DND-41 (cell line): ENCODE results near the gene EMILIN1.

ENCODE experiments used
- ATAC-seq: fragments of 200-7000 bp; cut with Tn5 transposase; 3 replicates; pipeline ENCODE4 v1.9.1; 2021; ENCODE audit warnings: low read depth; ENCODE audit not compliant: insufficient read depth
- DNase-seq: peaks from one replicate; pipeline ENCODE4 v3.0.0-alpha.2; 2020
- H2AFZ ChIP-seq: 2 replicates; pipeline ENCODE4 v1.6.0; 2012; ENCODE audit warnings: low read depth, low read length
- H3K27ac ChIP-seq: 2 replicates; pipeline ENCODE4 v1.5.1; 2012; ENCODE audit warnings: low read length, inconsistent platforms
- H3K27me3 ChIP-seq: fragments of 200-600 bp; sonication (generic); 2 replicates; pipeline ENCODE4 v1.6.0; 2012; ENCODE audit warnings: low read length, mild to moderate bottlenecking, inconsistent platforms; ENCODE audit not compliant: insufficient read depth, poor library complexity
- H3K36me3 ChIP-seq: 2 replicates; pipeline ENCODE4 v1.5.1; 2012; ENCODE audit warnings: low read length, inconsistent platforms; ENCODE audit not compliant: insufficient read depth
- H3K4me1 ChIP-seq: 2 replicates; pipeline ENCODE4 v1.5.1; 2012; ENCODE audit warnings: mild to moderate bottlenecking, low read length; ENCODE audit not compliant: insufficient read depth
- H3K4me2 ChIP-seq: 2 replicates; pipeline ENCODE4 v1.6.0; 2012; ENCODE audit warnings: mild to moderate bottlenecking, moderate library complexity, low read length, inconsistent platforms; ENCODE audit not compliant: insufficient read depth
- H3K4me3 ChIP-seq, 2 experiments: fragments of 200-600 bp in 1 of 2; shearing (Covaris generic) in 1 of 2; 2 replicates each; pipeline ENCODE4 v1.5.1; 2012 to 2016; ENCODE audit warnings: inconsistent platforms in 2 of 2, low read length in 2 of 2, mild to moderate bottlenecking in 2 of 2, low read depth in 1 of 2, moderate library complexity in 1 of 2
- H3K79me2 ChIP-seq: 2 replicates; pipeline ENCODE4 v1.6.0; 2012; ENCODE audit warnings: low read length, inconsistent platforms; ENCODE audit not compliant: insufficient read depth
- H3K9ac ChIP-seq: 2 replicates; pipeline ENCODE4 v1.6.0; 2012; ENCODE audit warnings: low read depth, mild to moderate bottlenecking, inconsistent platforms, low read length, moderate library complexity
- H3K9me3 ChIP-seq: 2 replicates; pipeline ENCODE4 v1.5.1; 2012; ENCODE audit warnings: low read length, moderate library complexity, mild to moderate bottlenecking, inconsistent platforms; ENCODE audit not compliant: insufficient read depth, severe bottlenecking
- H4K20me1 ChIP-seq: 2 replicates; pipeline ENCODE4 v1.6.0; 2012; ENCODE audit warnings: low read length; ENCODE audit not compliant: insufficient read depth
- EZH2 ChIP-seq: IDR thresholded peaks from 3 replicates; pipeline ENCODE4 v1.6.1; 2012; ENCODE audit warnings: borderline replicate concordance, low read depth, mild to moderate bottlenecking, moderate library complexity, low read length, inconsistent platforms; ENCODE audit not compliant: severe bottlenecking
- TF ChIP-seq, protein P1 (sequence below): IDR thresholded peaks from 2 replicates; pipeline ENCODE4 v1.5.1; 2012; ENCODE audit warnings: borderline replicate concordance, low read length, moderate library complexity, mild to moderate bottlenecking; ENCODE audit not compliant: poor library complexity, severe bottlenecking; ENCODE audit errors: extremely low read depth

EMILIN1 gene

DNA sequence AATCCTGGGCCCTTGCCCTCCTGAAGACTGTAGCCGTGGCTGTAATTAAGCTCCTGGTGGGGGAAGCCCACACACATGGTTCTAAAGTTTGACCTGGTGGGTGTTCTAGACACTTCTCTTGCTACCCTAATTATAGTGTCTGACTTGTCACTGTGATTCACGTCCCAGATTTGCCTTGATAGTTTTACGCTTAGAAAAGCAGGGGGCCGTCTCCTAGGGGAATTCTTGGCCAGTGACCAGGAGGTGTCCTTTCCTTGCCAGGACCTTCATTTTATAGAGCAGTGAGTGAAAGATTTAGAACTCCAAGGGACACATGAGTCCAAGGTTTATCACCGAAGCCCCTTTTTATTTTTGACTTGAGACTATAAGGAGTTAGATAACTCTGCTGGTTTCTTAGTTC, 36.7 kb upstream of the EMILIN1 start:
- Histone ChIP-seq H4K20me1 (no peaks in the 10 kb centered on the region), H3K79me2 (no peaks in the 10 kb centered on the region), H3K9ac (no peak overlapping the region), H3K4me2 (no peak overlapping the region), H3K27me3 (no peaks in the 10 kb centered on the region), H2AFZ (no peak overlapping the region), H3K4me1 (no peaks in the 10 kb centered on the region), H3K9me3 (no peaks in the 10 kb centered on the region), H3K36me3 (peaks cover 53% of the 10 kb centered on the region), H3K4me3 (no peak overlapping the region), H3K27ac (no peak overlapping the region)
- no peak for ATAC-seq
- no peak for DNase-seq
- TF ChIP-seq, protein P1, sequence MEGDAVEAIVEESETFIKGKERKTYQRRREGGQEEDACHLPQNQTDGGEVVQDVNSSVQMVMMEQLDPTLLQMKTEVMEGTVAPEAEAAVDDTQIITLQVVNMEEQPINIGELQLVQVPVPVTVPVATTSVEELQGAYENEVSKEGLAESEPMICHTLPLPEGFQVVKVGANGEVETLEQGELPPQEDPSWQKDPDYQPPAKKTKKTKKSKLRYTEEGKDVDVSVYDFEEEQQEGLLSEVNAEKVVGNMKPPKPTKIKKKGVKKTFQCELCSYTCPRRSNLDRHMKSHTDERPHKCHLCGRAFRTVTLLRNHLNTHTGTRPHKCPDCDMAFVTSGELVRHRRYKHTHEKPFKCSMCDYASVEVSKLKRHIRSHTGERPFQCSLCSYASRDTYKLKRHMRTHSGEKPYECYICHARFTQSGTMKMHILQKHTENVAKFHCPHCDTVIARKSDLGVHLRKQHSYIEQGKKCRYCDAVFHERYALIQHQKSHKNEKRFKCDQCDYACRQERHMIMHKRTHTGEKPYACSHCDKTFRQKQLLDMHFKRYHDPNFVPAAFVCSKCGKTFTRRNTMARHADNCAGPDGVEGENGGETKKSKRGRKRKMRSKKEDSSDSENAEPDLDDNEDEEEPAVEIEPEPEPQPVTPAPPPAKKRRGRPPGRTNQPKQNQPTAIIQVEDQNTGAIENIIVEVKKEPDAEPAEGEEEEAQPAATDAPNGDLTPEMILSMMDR: no peak
- TF ChIP-seq EZH2: no peak

DNA sequence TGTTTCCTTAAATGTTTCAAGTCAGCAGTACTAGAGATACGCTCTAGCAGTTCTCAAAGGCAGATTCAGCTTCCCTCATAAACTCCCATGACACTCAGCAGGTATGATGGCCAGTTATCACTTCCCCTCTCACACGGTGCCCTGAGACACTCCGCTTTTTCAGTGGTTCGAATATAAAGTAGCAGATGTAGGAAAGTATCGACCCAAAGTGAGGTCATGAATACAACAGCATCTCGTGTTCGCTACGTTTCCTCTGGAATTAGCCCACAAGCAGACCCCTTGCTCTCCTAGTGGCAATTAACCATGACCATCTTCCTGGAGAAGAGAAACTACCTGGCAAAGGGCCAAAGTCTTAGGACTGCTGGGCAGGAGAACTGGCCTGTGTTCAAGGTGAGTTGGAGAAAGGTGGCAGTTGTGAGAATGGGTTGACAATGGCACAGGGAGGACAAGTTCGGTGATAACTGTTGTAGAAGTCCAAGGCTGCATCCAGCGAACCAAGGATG, 36.2 kb upstream of the EMILIN1 start:
- H3K36me3 ChIP-seq: peaks cover 48% of the 10 kb centered on the region
- no peak overlapping the region for H3K27ac ChIP-seq
- TF ChIP-seq, protein P1: no peak
- TF ChIP-seq EZH2: no peak
- H3K4me1 ChIP-seq: no peaks in the 10 kb centered on the region
- H3K9ac ChIP-seq: no peak overlapping the region
- no peak overlapping the region for H3K4me3 ChIP-seq
- no peaks in the 10 kb centered on the region for H3K79me2 ChIP-seq
- no peaks in the 10 kb centered on the region for H3K9me3 ChIP-seq
- no peaks in the 10 kb centered on the region for H4K20me1 ChIP-seq
- ATAC-seq (no peak), DNase-seq (no peak)
- no peaks in the 10 kb centered on the region for H3K27me3 ChIP-seq
- H2AFZ ChIP-seq: no peak overlapping the region
- no peak overlapping the region for H3K4me2 ChIP-seq

DNA sequence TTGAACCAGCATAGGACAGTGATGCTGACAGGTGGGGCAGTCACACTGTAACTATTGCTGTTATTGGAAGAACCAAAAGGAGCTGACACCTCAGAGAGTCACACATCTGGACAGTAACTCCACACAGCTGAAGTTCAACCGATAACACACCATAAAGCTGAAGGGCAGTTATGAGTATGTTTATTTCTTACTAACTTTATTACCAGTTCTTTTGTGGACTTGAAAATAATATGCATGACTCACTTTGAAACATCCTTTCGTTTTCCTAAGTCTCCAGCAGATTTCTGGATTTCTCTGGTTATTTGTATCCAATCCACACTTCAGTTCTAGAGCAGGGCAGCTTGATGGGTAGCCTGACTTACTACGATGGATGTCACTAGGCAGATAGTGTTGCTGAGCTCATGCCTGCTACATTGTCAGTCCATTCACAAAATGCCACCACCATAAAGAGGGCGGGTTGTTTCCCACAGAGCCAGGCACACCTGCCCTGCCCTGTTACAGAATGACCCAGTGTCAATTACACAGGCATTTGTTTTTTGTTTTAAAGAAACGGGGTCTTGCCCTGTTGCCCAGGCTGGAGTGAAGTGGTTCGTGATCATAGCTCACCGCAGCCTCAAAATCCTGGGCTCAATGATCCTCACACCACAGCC, 35.3 kb upstream of the EMILIN1 start:
- H3K4me3 ChIP-seq: no peak overlapping the region
- no peaks in the 10 kb centered on the region for H3K9me3 ChIP-seq
- TF ChIP-seq EZH2: no peak
- TF ChIP-seq, protein P1: no peak
- no peak overlapping the region for H3K4me2 ChIP-seq
- no peak overlapping the region for H2AFZ ChIP-seq
- DNase-seq (no peak), ATAC-seq (no peak)
- no peaks in the 10 kb centered on the region for H4K20me1 ChIP-seq
- no peaks in the 10 kb centered on the region for H3K27me3 ChIP-seq
- H3K36me3 ChIP-seq: peaks cover 39% of the 10 kb centered on the region
- no peaks in the 10 kb centered on the region for H3K4me1 ChIP-seq
- no peak overlapping the region for H3K9ac ChIP-seq
- no peak overlapping the region for H3K27ac ChIP-seq
- no peaks in the 10 kb centered on the region for H3K79me2 ChIP-seq
